Large intestine (tissue), 3 donors: ENCODE results near the gene KCTD17. TPM values are rescaled to one million over a fixed set of nuclear protein-coding genes. Genes with fewer than 3 reads are reported as not detected.

Experiments used
- DNase-seq, 2 donors: peaks; one replicate each; pipeline versions ENCODE4 v3.0.0 to v3.0.0-alpha.2; 2013
- H3K27ac ChIP-seq: one replicate; pipeline ENCODE4 v1.5.1; 2013; ENCODE audit warnings: low read length
- H3K27me3 ChIP-seq: 2 replicates; pipeline ENCODE4 v1.6.1; 2013; ENCODE audit warnings: low read length; ENCODE audit not compliant: control insufficient read depth, insufficient read depth
- H3K36me3 ChIP-seq: 2 replicates; pipeline ENCODE4 v1.6.1; 2013; ENCODE audit warnings: low read length; ENCODE audit not compliant: control insufficient read depth, insufficient read depth
- H3K4me1 ChIP-seq: one replicate; pipeline ENCODE4 v1.6.1; 2013; ENCODE audit warnings: low read length; ENCODE audit not compliant: control insufficient read depth, insufficient read depth
- H3K4me3 ChIP-seq: one replicate; pipeline ENCODE4 v1.5.1; 2013; ENCODE audit warnings: low read length
- H3K9me3 ChIP-seq: one replicate; pipeline ENCODE4 v1.6.1; 2013; ENCODE audit warnings: mild to moderate bottlenecking, low read depth, low read length, moderate library complexity; ENCODE audit not compliant: control insufficient read depth
- WGBS: methylation state at CpG from one replicate; pipeline ENCODE4 v1.1.5; 2013; ENCODE audit warnings: low lambda C conversion rate; ENCODE audit not compliant: insufficient coverage; 5-methylcytosine and 5-hydroxymethylcytosine counted together
- polyA plus RNA-seq: library from polyadenylated mRNA; unstranded; fragments of 120-200 nt; gene quantifications from one replicate; pipeline ENCODE4 v1.2.1, GENCODE V29; 2013

Gene KCTD17
- polyA plus RNA-seq, 1 donor = 14.1 TPM

GRCh38 chr22:37019309-37020191 lies 32.0 kb upstream of the KCTD17 start, which contains the start of the genes MPST and TST:
Gene MPST, plus strand, starts transcription at chr22:37019742. Its CDS starts 95 bp downstream, at chr22:37019837.
Gene TST, minus strand, starts transcription at chr22:37019447. Its CDS starts 715 bp downstream, at chr22:37018732.
- peak within 1 kb of the TSS; percentile 93 for H3K27ac ChIP-seq
- peak; percentile 73 to 84 for DNase-seq
- no CpG with 5 or more reads among the region's 107 CpGs for WGBS
- H3K27me3 ChIP-seq = no peaks in the 10 kb centered on the region
- H3K4me3 ChIP-seq = peak within 1 kb of the TSS; percentile 90
- H3K36me3 ChIP-seq = peaks cover 24% of the 10 kb centered on the region
- peaks cover 8% of the 10 kb centered on the region for H3K9me3 ChIP-seq
- H3K4me1 ChIP-seq = peaks cover 61% of the 10 kb centered on the region

GRCh38 chr22:37020192-37020479 lies 31.4 kb upstream of the KCTD17 start:
- Histone ChIP-seq H3K4me1 (peaks cover 63% of the 10 kb centered on the region), H3K27me3 (no peaks in the 10 kb centered on the region), H3K4me3 (peak overlapping the region; percentile 90), H3K27ac (peak overlapping the region; percentile 93), H3K36me3 (peaks cover 30% of the 10 kb centered on the region), H3K9me3 (peaks cover 11% of the 10 kb centered on the region)
- no CpG with 5 or more reads among the region's 5 CpGs for WGBS
- peak in 1 of 2 donors; percentile 82 for DNase-seq

- H3K27me3 ChIP-seq = no peaks in the 10 kb centered on the region
- H3K36me3 ChIP-seq = peaks cover 37% of the 10 kb centered on the region
- peaks cover 11% of the 10 kb centered on the region for H3K9me3 ChIP-seq
- peak overlapping the region; percentile 12 for H3K4me3 ChIP-seq
- peak overlapping the region; percentile 93 for H3K27ac ChIP-seq
- DNase-seq = peak in 1 of 2 donors; percentile 60
- peaks cover 62% of the 10 kb centered on the region for H3K4me1 ChIP-seq
- no CpG with 5 or more reads among the region's 5 CpGs for WGBS
Observed at GRCh38 chr22:37021041-37021440, 30.5 kb upstream of the KCTD17 start.

GRCh38 chr22:37021710-37022482 lies 29.6 kb upstream of the KCTD17 start:
- peaks cover 37% of the 10 kb centered on the region for H3K36me3 ChIP-seq
- H3K9me3 ChIP-seq = peaks cover 11% of the 10 kb centered on the region
- DNase-seq = peak; percentile 60 to 61
- peaks cover 62% of the 10 kb centered on the region for H3K4me1 ChIP-seq
- WGBS = no CpG with 5 or more reads among the region's 13 CpGs
- H3K4me3 ChIP-seq = no peak overlapping the region
- no peaks in the 10 kb centered on the region for H3K27me3 ChIP-seq
- H3K27ac ChIP-seq = peak overlapping the region; percentile 93

- peaks cover 11% of the 10 kb centered on the region for H3K9me3 ChIP-seq
- H3K4me1 ChIP-seq = peaks cover 61% of the 10 kb centered on the region
- H3K27me3 ChIP-seq = no peaks in the 10 kb centered on the region
- no peak overlapping the region for H3K4me3 ChIP-seq
- H3K27ac ChIP-seq = peak overlapping the region; percentile 93
- H3K36me3 ChIP-seq = peaks cover 39% of the 10 kb centered on the region
- WGBS = no CpG with 5 or more reads among the region's 16 CpGs
- DNase-seq = peak; percentile 58 to 68
Observed at GRCh38 chr22:37022483-37023337, 28.8 kb upstream of the KCTD17 start.

GRCh38 chr22:37023743-37024338 lies 27.7 kb upstream of the KCTD17 start:
- Histone ChIP-seq H3K36me3 (peaks cover 42% of the 10 kb centered on the region), H3K4me1 (peaks cover 64% of the 10 kb centered on the region), H3K27me3 (no peaks in the 10 kb centered on the region), H3K9me3 (peaks cover 11% of the 10 kb centered on the region), H3K27ac (peak overlapping the region; percentile 93), H3K4me3 (peak overlapping the region; percentile 48)
- peak; percentile 92 for DNase-seq
- no CpG with 5 or more reads among the region's 34 CpGs for WGBS

GRCh38 chr22:37024339-37025157 lies 27.0 kb upstream of the KCTD17 start:
- no CpG with 5 or more reads among the region's 71 CpGs for WGBS
- DNase-seq = no peak
- peak overlapping the region; percentile 93 for H3K27ac ChIP-seq
- H3K9me3 ChIP-seq = peaks cover 11% of the 10 kb centered on the region
- H3K36me3 ChIP-seq = peaks cover 49% of the 10 kb centered on the region
- H3K27me3 ChIP-seq = no peaks in the 10 kb centered on the region
- peaks cover 69% of the 10 kb centered on the region for H3K4me1 ChIP-seq
- peak overlapping the region; percentile 48 for H3K4me3 ChIP-seq

GRCh38 chr22:37025500-37026070 lies 26.0 kb upstream of the KCTD17 start:
- peaks cover 59% of the 10 kb centered on the region for H3K36me3 ChIP-seq
- WGBS = no CpG with 5 or more reads among the region's 10 CpGs
- H3K27me3 ChIP-seq = no peaks in the 10 kb centered on the region
- peak overlapping the region; percentile 48 for H3K4me3 ChIP-seq
- peaks cover 65% of the 10 kb centered on the region for H3K4me1 ChIP-seq
- H3K27ac ChIP-seq = peak overlapping the region; percentile 93
- no peak for DNase-seq
- peaks cover 11% of the 10 kb centered on the region for H3K9me3 ChIP-seq

- Histone ChIP-seq H3K4me3 (peak overlapping the region; percentile 48), H3K4me1 (peaks cover 63% of the 10 kb centered on the region), H3K27me3 (no peaks in the 10 kb centered on the region), H3K27ac (peak overlapping the region; percentile 93), H3K9me3 (peaks cover 11% of the 10 kb centered on the region), H3K36me3 (peaks cover 66% of the 10 kb centered on the region)
- DNase-seq = no peak
- no CpG with 5 or more reads among the region's 5 CpGs for WGBS
Observed at GRCh38 chr22:37026325-37026724, 25.2 kb upstream of the KCTD17 start.
